ENCODE data around the gene ARAF. TPM values are rescaled to one million over a fixed set of nuclear protein-coding genes. Genes with fewer than 3 reads are reported as not detected.

ARAF gene
- total and polyA plus RNA-seq, 2 of the 13 experiments (the other 11 are each of a cell fraction or from before 2014, with no cell fraction given): 18.0 to 33.1 TPM

DNA sequence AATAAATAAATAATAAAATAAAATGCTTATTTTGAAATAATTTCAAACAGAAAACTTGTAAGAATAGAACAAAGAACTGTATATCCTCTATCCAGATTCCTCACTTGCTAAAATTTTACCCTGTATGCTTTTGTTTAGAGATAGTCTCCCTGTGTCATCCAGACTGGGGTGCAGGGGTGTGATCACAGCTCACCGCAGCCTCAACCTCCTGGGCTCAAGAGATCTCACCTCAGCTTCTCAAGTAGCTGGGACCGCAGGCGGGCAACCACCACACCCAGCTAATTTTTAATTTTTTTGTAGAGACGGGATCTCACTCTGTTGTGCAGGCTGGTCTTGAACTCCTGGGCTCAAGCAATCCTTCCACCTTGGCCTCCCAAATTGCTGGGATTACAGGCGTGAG is 17.5 kb upstream of the ARAF start:
- no peak overlapping the region for H2AFZ ChIP-seq (ENCODE audit: low read length)
- BruUV-seq (replicated peaks): no TSS peak
- no peaks in the 10 kb centered on the region for H3K36me3 ChIP-seq (replicated peaks in 1 of 2; ENCODE audit: control insufficient read depth in 1 of 2, insufficient read depth in 2 of 2, low read length in 2 of 2)
- H3K9me3 ChIP-seq (ENCODE audit: low read length): no peaks in the 10 kb centered on the region
- intact Hi-C loops (cut with micrococcal nuclease; ENCODE audit: unreplicated experiment) (loop anchor here (5.0 kb wide), 1 partner anchor 99 kb away; no protein-coding TSS in a partner anchor), in situ Hi-C loops (cut with HindIII; ENCODE audit: extremely low pct_ligation_motif_present, low pct_unique_long_range_greater_than_20kb) (no loop called here)
- H4K20me1 ChIP-seq (ENCODE audit: insufficient read depth, low read length): no peaks in the 10 kb centered on the region
- no peak overlapping the region for H3K27ac ChIP-seq (ENCODE audit: extremely low read length, insufficient read depth, low read length)
- no peak for TF ChIP-seq PHB2 (IDR thresholded peaks at IDR 0.05; ENCODE audit: partially characterized antibody)
- TF ChIP-seq YY1 (IDR thresholded peaks at IDR 0.05; ENCODE audit: insufficient read depth, insufficient replicate concordance, low read depth, low read length): no peak
- TF ChIP-seq MXD1 (CRISPR knock-in tag; IDR thresholded peaks at IDR 0.05): no peak
- TF ChIP-seq GABPB1 (CRISPR knock-in tag; IDR thresholded peaks at IDR 0.05): no peak
- no peaks in the 10 kb centered on the region for H3K4me1 ChIP-seq (ENCODE audit: insufficient read depth, low read length)
- FAIRE-seq: no peak
- H3K27me3 ChIP-seq (ENCODE audit: control insufficient read depth in 1 of 2, insufficient read depth in 2 of 2, low read length in 2 of 2): no peaks in the 10 kb centered on the region
- no peak overlapping the region for H3K4me2 ChIP-seq (ENCODE audit: low read depth, low read length)
- ChIA-PET CTCF (ENCODE audit: low intra/inter-chr PET ratio, low total read pairs) (no interaction called here), POLR2A (no interaction called here)
- no peak overlapping the region for H3K9ac ChIP-seq (ENCODE audit: insufficient read depth, low read depth, low read length)
- no peaks in the 10 kb centered on the region for H3K79me2 ChIP-seq (ENCODE audit: insufficient read depth, low read length)
- no peak overlapping the region for H3K4me3 ChIP-seq (replicated peaks in 1 of 3; ENCODE audit: insufficient read depth in 1 of 3, low read depth in 2 of 3, low read length in 3 of 3)
- no peak for DNase-seq (ENCODE audit: low spot score)
- ATAC-seq: no peak
- WGBS (ENCODE audit: low lambda C conversion rate): 60% methylated on average over 5 of the region's 5 CpGs

- Histone ChIP-seq H3K27ac (ENCODE audit: extremely low read length, insufficient read depth, low read length) (no peak overlapping the region), H3K9me3 (ENCODE audit: low read length) (no peaks in the 10 kb centered on the region), H3K79me2 (ENCODE audit: insufficient read depth, low read length) (no peaks in the 10 kb centered on the region), H4K20me1 (ENCODE audit: insufficient read depth, low read length) (no peaks in the 10 kb centered on the region), H3K36me3 (replicated peaks in 1 of 2; ENCODE audit: control insufficient read depth in 1 of 2, insufficient read depth in 2 of 2, low read length in 2 of 2) (no peaks in the 10 kb centered on the region), H3K27me3 (ENCODE audit: control insufficient read depth in 1 of 2, insufficient read depth in 2 of 2, low read length in 2 of 2) (no peaks in the 10 kb centered on the region), H3K4me2 (ENCODE audit: low read depth, low read length) (no peak overlapping the region), H2AFZ (ENCODE audit: low read length) (no peak overlapping the region), H3K9ac (ENCODE audit: insufficient read depth, low read depth, low read length) (no peak overlapping the region), H3K4me1 (ENCODE audit: insufficient read depth, low read length) (peaks cover 15% of the 10 kb centered on the region), H3K4me3 (replicated peaks in 1 of 3; ENCODE audit: insufficient read depth in 1 of 3, low read depth in 2 of 3, low read length in 3 of 3) (no peak overlapping the region)
- WGBS (ENCODE audit: low lambda C conversion rate): 94% methylated on average over 15 of the region's 20 CpGs
- no peak for FAIRE-seq
- intact Hi-C loops (cut with micrococcal nuclease; ENCODE audit: unreplicated experiment): no loop called here
- POLR2A ChIA-PET: no interaction called here
- in situ Hi-C loops (cut with HindIII; ENCODE audit: extremely low pct_ligation_motif_present, low pct_unique_long_range_greater_than_20kb): no loop called here
- no peak for ATAC-seq
- no peak for DNase-seq (ENCODE audit: low spot score)
- CTCF ChIA-PET (ENCODE audit: low intra/inter-chr PET ratio, low total read pairs): no interaction called here
- BruUV-seq (replicated peaks): no TSS peak
- TF ChIP-seq TBP (CRISPR knock-in tag; IDR thresholded peaks at IDR 0.05) (no peak), NFYC (CRISPR knock-in tag; IDR thresholded peaks at IDR 0.05) (peak; percentile 51; the same call in 1 of the 2 replicates), MXI1 (IDR thresholded peaks at IDR 0.05; ENCODE audit: borderline replicate concordance, low read depth, low read length) (no peak), ZNF225 (CRISPR knock-in tag; IDR thresholded peaks at IDR 0.05) (no peak), PLRG1 (conservative IDR thresholded peaks at IDR 0.05) (no peak), ZNF546 (CRISPR knock-in tag; conservative IDR thresholded peaks at IDR 0.05) (no peak), ZNF891 (CRISPR knock-in tag; IDR thresholded peaks at IDR 0.05) (no peak), NFYB (CRISPR knock-in tag; IDR thresholded peaks at IDR 0.05) (peak; percentile 49; the same call in 1 of the 2 replicates)
- TF ChIP-seq, protein P1, sequence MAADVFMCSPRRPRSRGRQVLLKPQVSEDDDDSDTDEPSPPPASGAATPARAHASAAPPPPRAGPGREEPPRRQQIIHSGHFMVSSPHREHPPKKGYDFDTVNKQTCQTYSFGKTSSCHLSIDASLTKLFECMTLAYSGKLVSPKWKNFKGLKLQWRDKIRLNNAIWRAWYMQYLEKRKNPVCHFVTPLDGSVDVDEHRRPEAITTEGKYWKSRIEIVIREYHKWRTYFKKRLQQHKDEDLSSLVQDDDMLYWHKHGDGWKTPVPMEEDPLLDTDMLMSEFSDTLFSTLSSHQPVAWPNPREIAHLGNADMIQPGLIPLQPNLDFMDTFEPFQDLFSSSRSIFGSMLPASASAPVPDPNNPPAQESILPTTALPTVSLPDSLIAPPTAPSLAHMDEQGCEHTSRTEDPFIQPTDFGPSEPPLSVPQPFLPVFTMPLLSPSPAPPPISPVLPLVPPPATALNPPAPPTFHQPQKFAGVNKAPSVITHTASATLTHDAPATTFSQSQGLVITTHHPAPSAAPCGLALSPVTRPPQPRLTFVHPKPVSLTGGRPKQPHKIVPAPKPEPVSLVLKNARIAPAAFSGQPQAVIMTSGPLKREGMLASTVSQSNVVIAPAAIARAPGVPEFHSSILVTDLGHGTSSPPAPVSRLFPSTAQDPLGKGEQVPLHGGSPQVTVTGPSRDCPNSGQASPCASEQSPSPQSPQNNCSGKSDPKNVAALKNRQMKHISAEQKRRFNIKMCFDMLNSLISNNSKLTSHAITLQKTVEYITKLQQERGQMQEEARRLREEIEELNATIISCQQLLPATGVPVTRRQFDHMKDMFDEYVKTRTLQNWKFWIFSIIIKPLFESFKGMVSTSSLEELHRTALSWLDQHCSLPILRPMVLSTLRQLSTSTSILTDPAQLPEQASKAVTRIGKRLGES (CRISPR knock-in tag; IDR thresholded peaks at IDR 0.05; ENCODE audit: borderline replicate concordance): no peak
Observed at GRCh38 chrX:47556045-47556623, 4.9 kb upstream of the ARAF start.
